Neutrophil (primary cell): ENCODE data around the gene CAPN8.

Experiments used
- H3K27ac ChIP-seq: fragments of 200-600 bp; sonication (generic); 2 replicates; pipeline ENCODE4 v1.5.1; 2016; ENCODE audit warnings: mild to moderate bottlenecking, moderate library complexity
- H3K27me3 ChIP-seq: fragments of 200-600 bp; sonication (generic); 2 replicates; pipeline ENCODE4 v1.6.0; 2016; ENCODE audit warnings: mild to moderate bottlenecking
- H3K36me3 ChIP-seq: fragments of 200-600 bp; sonication (generic); 2 replicates; pipeline ENCODE4 v1.5.1; 2017
- H3K4me1 ChIP-seq, 2 experiments: fragments of 200-600 bp in 1 of 2; sonication (generic) in 1 of 2; 1 replicate in 1 of 2; 2 replicates in 1 of 2; pipeline versions ENCODE4 v1.5.1 to v1.6.1; 2013 to 2016; ENCODE audit warnings: low read depth in 1 of 2, low read length in 1 of 2, mild to moderate bottlenecking in 1 of 2, moderate library complexity in 1 of 2; ENCODE audit not compliant: control insufficient read depth in 1 of 2, insufficient read depth in 1 of 2
- H3K4me3 ChIP-seq, 2 experiments: fragments of 200-600 bp in 1 of 2; sonication (generic) in 1 of 2; 1 replicate in 1 of 2; 2 replicates in 1 of 2; pipeline ENCODE4 v1.5.1; 2013 to 2016; ENCODE audit warnings: low read depth in 1 of 2, low read length in 1 of 2, mild to moderate bottlenecking in 1 of 2, moderate library complexity in 1 of 2
- H3K9me3 ChIP-seq: fragments of 200-600 bp; sonication (generic); 2 replicates; pipeline ENCODE4 v1.5.1; 2016
- CTCF ChIP-seq: fragments of 200-600 bp; sonication (generic); IDR thresholded peaks from 2 replicates; pipeline ENCODE4 v1.5.1; 2016; ENCODE audit warnings: antibody characterized with exemption

Gene CAPN8

GRCh38 chr1:223708651-223709268 is 43.3 kb upstream of the CAPN8 start:
- H3K27me3 ChIP-seq, result peaks cover 63% of the 10 kb centered on the region
- no peaks in the 10 kb centered on the region for H3K9me3 ChIP-seq
- no peak overlapping the region for H3K27ac ChIP-seq
- peaks cover 14 to 15% of the 10 kb centered on the region in 2 experiments for H3K4me1 ChIP-seq
- H3K4me3 ChIP-seq, result no peak overlapping the region
- no peak for TF ChIP-seq CTCF
- no peaks in the 10 kb centered on the region for H3K36me3 ChIP-seq

GRCh38 chr1:223708001-223708359 is 42.5 kb upstream of the CAPN8 start:
- H3K4me3 ChIP-seq, result no peak overlapping the region
- TF ChIP-seq CTCF, result no peak
- H3K27me3 ChIP-seq, result peaks cover 55% of the 10 kb centered on the region
- H3K36me3 ChIP-seq, result no peaks in the 10 kb centered on the region
- no peaks in the 10 kb centered on the region for H3K9me3 ChIP-seq
- H3K4me1 ChIP-seq, result peaks cover 11% of the 10 kb centered on the region in 2 experiments
- H3K27ac ChIP-seq, result no peak overlapping the region

DNA sequence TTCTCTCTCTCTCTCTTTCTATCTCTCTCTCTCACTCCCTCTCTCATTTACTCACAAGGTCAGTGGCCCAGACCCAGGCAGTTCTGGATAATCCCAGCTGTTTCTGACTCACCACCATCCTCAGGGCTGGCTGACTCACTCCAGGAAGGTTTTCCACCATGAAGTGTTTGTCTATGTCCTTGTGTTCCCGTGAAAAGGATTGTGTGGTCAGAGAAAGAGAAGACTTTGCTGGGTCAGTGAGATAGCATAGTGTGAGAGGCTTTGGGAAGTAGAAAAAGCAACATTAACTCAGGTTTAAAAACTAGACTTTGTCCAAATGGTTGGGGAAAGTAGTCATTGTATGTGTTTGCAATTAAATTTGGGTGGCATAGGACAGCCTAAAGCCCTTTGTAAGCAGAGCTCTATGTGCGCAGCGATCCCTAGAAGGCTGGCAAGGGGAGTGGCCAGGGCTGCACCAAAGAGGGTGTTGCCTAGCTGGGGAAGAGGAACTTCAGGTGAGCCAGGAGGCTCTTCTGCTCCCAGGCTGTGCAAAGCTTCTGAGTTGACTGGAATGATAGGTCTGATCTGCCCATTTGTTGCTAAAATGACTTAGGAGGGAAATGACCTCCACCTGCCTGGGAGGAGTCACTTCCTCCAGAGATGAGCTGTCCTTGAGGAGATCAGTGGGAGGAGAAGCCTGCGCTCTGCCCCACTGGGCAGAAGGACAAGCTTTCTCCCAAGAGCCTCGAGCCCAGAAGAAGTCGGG is 41.9 kb upstream of the CAPN8 start:
- H3K9me3 ChIP-seq, result no peaks in the 10 kb centered on the region
- TF ChIP-seq CTCF, result no peak
- H3K27me3 ChIP-seq, result peaks cover 50% of the 10 kb centered on the region
- no peak overlapping the region for H3K4me3 ChIP-seq
- H3K27ac ChIP-seq, result no peak overlapping the region
- H3K4me1 ChIP-seq, result peaks cover 5 to 6% of the 10 kb centered on the region in 2 experiments
- no peaks in the 10 kb centered on the region for H3K36me3 ChIP-seq

DNA sequence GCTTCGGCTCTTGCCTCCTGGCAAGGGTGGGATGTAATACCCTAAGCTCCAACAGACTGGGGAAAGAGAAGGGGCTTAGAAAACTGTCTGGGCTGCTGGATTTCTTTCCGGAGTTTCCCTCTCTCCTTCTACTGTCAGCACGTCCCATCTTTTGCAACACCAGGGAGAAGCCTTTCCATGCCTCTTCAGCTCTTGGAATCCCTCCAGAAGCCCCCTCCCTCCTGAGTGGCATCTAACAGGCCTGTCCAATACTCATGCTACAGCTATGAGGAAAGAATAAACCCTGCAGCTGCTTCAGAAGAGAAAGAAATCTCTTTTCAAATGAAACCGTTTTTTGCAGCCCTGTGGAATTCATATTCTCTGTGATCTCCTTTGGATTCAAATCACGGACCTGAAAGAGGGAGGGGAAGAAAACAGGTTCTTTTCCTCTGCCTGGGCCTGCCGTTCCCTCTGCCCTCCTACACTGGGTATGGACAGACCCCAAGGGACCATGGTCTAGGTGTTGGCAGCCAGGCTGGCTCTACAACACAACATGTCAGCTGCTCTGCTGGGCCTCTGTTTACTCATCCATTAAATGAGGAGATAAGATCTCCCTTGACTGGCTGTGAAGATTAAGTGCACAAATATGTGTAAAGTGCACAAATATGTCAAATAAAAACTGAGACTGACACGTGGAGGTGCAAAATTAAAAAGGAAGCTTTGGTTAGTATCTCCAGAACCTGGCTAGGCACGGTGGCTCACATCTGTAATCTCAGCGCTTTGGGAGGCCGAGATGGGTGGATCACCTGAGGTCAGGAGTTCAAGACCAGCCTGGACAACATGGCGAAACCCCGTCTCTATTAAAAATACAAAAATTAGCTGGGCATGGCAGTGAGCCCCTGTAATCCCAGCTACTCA is 40.8 kb upstream of the CAPN8 start:
- Histone ChIP-seq H3K9me3 (no peaks in the 10 kb centered on the region), H3K36me3 (no peaks in the 10 kb centered on the region), H3K4me1 (no peaks in the 10 kb centered on the region), H3K4me3 (no peak overlapping the region), H3K27ac (no peak overlapping the region), H3K27me3 (peaks cover 39% of the 10 kb centered on the region)
- TF ChIP-seq CTCF, result no peak

GRCh38 chr1:223704921-223705878 is 39.7 kb upstream of the CAPN8 start:
- Histone ChIP-seq H3K27ac (no peak overlapping the region), H3K4me3 (no peak overlapping the region), H3K27me3 (peaks cover 27% of the 10 kb centered on the region), H3K9me3 (no peaks in the 10 kb centered on the region), H3K4me1 (no peaks in the 10 kb centered on the region), H3K36me3 (no peaks in the 10 kb centered on the region)
- TF ChIP-seq CTCF, result no peak
